ENCODE data around the gene ATP1A2. TPM values are rescaled to one million over a fixed set of nuclear protein-coding genes. Genes with fewer than 3 reads are reported as not detected.

ATP1A2 gene
- total RNA-seq, 1 donor from 2014 or later, result 11.0 TPM

DNA sequence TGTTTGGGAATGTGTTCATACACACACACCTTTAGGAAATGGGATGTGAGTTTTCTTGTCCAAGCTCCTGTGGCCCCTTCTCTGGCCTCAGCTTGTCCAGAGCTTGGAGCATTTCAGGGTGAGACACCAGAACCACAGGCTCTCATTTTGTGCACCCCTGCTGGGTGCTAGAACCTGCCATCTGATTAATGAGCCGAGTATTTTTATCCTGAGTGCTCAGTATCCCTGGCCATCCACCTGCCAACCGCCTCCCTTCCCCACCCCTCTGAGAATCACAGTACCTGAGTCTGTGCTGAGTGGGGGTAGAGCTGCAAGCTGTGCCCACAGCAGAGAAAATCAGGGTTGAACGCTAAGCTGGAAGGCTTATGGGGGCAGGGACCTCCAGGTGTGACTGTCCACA, 76.2 kb downstream of the ATP1A2 start:
- H3K4me3 ChIP-seq, result no peak overlapping the region
- no peak overlapping the region for H3K27ac ChIP-seq
- intact Hi-C loops (cut with DNase I), result loop anchor here (5.0 kb wide), 1 partner anchor 101 kb away; no protein-coding TSS in a partner anchor
- H3K4me1 ChIP-seq, result peaks cover 19% of the 10 kb centered on the region
- no peak for TF ChIP-seq POLR2A (IDR thresholded peaks at IDR 0.05)
- TF ChIP-seq, protein P1, sequence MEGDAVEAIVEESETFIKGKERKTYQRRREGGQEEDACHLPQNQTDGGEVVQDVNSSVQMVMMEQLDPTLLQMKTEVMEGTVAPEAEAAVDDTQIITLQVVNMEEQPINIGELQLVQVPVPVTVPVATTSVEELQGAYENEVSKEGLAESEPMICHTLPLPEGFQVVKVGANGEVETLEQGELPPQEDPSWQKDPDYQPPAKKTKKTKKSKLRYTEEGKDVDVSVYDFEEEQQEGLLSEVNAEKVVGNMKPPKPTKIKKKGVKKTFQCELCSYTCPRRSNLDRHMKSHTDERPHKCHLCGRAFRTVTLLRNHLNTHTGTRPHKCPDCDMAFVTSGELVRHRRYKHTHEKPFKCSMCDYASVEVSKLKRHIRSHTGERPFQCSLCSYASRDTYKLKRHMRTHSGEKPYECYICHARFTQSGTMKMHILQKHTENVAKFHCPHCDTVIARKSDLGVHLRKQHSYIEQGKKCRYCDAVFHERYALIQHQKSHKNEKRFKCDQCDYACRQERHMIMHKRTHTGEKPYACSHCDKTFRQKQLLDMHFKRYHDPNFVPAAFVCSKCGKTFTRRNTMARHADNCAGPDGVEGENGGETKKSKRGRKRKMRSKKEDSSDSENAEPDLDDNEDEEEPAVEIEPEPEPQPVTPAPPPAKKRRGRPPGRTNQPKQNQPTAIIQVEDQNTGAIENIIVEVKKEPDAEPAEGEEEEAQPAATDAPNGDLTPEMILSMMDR (IDR thresholded peaks at IDR 0.05), result no peak
- no peak for TF ChIP-seq POLR2AphosphoS5 (IDR thresholded peaks at IDR 0.05; ENCODE audit: insufficient read depth in 1 of 2, low read depth in 1 of 2)
- H3K9me3 ChIP-seq, result no peaks in the 10 kb centered on the region
- H3K27me3 ChIP-seq, result no peaks in the 10 kb centered on the region
- H3K36me3 ChIP-seq, result no peaks in the 10 kb centered on the region
- no peak for DNase-seq (ENCODE audit: extremely low spot score in 2 of 2)

DNA sequence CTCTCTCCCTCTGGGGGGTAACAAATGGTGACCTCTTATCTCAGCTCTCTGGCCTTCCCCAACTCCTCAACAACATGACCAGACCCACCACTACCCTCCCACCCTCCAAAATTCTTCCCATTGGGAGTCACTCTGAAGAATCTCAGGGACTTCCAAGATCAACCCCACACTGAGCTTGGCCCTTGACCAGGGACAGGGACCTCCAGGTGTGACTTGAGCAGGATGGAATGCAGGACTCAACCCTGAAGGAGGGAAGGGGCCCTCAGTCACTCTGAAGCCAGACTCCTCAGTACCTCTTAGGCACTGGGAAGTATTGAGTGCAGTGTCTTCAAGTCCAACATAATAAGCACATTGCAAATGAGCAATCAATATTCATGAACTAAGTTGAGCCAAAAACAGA, 76.7 kb downstream of the ATP1A2 start:
- intact Hi-C loops (cut with DNase I), result loop anchor here (5.0 kb wide), 1 partner anchor 100 kb away; no protein-coding TSS in a partner anchor
- H3K27ac ChIP-seq, result no peak overlapping the region
- no peaks in the 10 kb centered on the region for H3K36me3 ChIP-seq

More for the DNA sequence above, 76.7 kb downstream of the ATP1A2 start:
- H3K9me3 ChIP-seq, result no peaks in the 10 kb centered on the region
- no peak for DNase-seq (ENCODE audit: extremely low spot score in 2 of 2)
- H3K27me3 ChIP-seq, result no peaks in the 10 kb centered on the region
- TF ChIP-seq, protein P1 (IDR thresholded peaks at IDR 0.05), result no peak
- H3K4me1 ChIP-seq, result peaks cover 19% of the 10 kb centered on the region
- no peak overlapping the region for H3K4me3 ChIP-seq

Other genes starting within 250 kb of the ATP1A2 start
- not detected for gene CFAP45, start 215.6 kb upstream of the ATP1A2 start, total RNA-seq
- 290 TPM for gene TAGLN2, start 190.3 kb upstream of the ATP1A2 start, total RNA-seq
- 5.6 TPM for gene IGSF9, start 170.1 kb upstream of the ATP1A2 start, total RNA-seq
- not detected for gene SLAMF9, start 161.5 kb upstream of the ATP1A2 start, total RNA-seq
- gene PIGM, start 83.8 kb upstream of the ATP1A2 start, total RNA-seq, result 2.7 TPM
- not detected for gene KCNJ10, start 45.6 kb upstream of the ATP1A2 start, total RNA-seq
- not detected for gene KCNJ9, start 34.2 kb upstream of the ATP1A2 start, total RNA-seq
- gene IGSF8, start 17.1 kb upstream of the ATP1A2 start, total RNA-seq, result 21.6 TPM
- not detected for gene ATP1A4, start 35.8 kb downstream of the ATP1A2 start, total RNA-seq
- gene CASQ1, start 74.8 kb downstream of the ATP1A2 start, total RNA-seq, result not detected
- gene PEA15, start 89.6 kb downstream of the ATP1A2 start, total RNA-seq, result 89.1 TPM
- 145 TPM for gene DCAF8, start 146.8 kb downstream of the ATP1A2 start, total RNA-seq
- 47.9 TPM for gene PEX19, start 169.4 kb downstream of the ATP1A2 start, total RNA-seq
- 106 TPM for gene COPA, start 227.5 kb downstream of the ATP1A2 start, total RNA-seq
- 50.6 TPM for gene NCSTN, start 227.6 kb downstream of the ATP1A2 start, total RNA-seq

Data from vagina (tissue), 2 donors.